ENCODE data around the gene ZCCHC18.

DNA sequence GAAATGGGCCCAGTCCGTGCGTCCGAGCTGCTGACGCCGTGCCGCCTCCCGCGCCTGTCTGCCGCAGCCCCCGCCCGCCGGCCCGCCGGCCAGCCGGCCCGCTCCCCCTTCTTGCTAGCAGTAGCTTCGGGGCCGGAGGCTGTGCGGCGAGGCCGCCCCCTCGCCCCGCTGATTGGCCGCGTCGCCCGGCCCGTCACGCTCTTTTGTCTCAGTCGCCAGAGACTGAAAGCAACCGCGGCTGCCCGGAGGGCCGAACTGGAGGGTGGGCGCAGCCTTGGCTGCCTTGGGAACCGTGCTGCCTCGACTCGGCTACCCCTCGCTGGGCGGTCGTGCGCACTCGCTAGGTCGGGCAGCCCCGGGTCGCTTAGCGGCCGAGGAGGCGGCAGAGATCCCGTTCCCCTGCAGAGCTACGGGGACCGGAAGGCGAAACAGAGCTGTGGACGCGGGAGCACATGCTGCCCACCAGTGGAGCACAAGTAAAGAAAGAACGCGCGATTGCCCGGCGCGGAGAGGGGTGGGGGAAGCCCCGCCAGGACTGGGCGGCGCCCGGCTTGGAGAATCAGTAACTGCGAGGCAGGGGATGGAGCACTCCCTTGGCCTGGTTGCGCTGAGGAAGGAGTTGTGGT is at the start of gene ZCCHC18:
- no peak for TF ChIP-seq EZH2 (IDR thresholded peaks at IDR 0.05; ENCODE audit: insufficient read depth, poor library complexity, severe bottlenecking)
- no peak for TF ChIP-seq EZH2phosphoT487 (IDR thresholded peaks at IDR 0.05; ENCODE audit: insufficient read depth, low read depth)

Measured in GM23248 (cell line).